Psoas muscle (tissue), 8 donors: Measurements from ENCODE around the gene STT3A. TPM values are rescaled to one million over a fixed set of nuclear protein-coding genes. Genes with fewer than 3 reads are reported as not detected.

Experiments used
- ATAC-seq, 4 donors: fragments of 200-7000 bp; cut with Tn5 transposase; one replicate each; pipeline ENCODE4 v1.9.1; 2020; ENCODE audit warnings: moderate library complexity in 3 of 4, mild to moderate bottlenecking in 2 of 4
- DNase-seq, 2 donors: peaks; one replicate each; pipeline ENCODE4 v3.0.0-alpha.2; 2020
- H3K27ac ChIP-seq: fragments of 200-600 bp; one replicate; pipeline ENCODE4 v1.8.0; 2022
- H3K27me3 ChIP-seq, 3 donors: fragments of 200-600 bp in 1 of 3; one replicate each; pipeline versions ENCODE4 v1.6.1 to v1.8.0; 2013 to 2022; ENCODE audit warnings: low read length in 2 of 3, mild to moderate bottlenecking in 2 of 3, moderate library complexity in 1 of 3; ENCODE audit not compliant: insufficient read depth in 3 of 3
- H3K36me3 ChIP-seq, 2 donors: fragments of 200-600 bp in 1 of 2; one replicate each; pipeline versions ENCODE4 v1.6.1 to v1.8.0; 2013 to 2022; ENCODE audit warnings: low read depth in 1 of 2, mild to moderate bottlenecking in 1 of 2, moderate library complexity in 1 of 2; ENCODE audit not compliant: insufficient read depth in 1 of 2
- H3K4me1 ChIP-seq: fragments of 200-600 bp; one replicate; pipeline ENCODE4 v1.8.0; 2022
- H3K4me3 ChIP-seq: fragments of 200-600 bp; one replicate; pipeline ENCODE4 v1.8.0; 2022; ENCODE audit warnings: mild to moderate bottlenecking
- H3K9me3 ChIP-seq: fragments of 200-600 bp; one replicate; pipeline ENCODE4 v1.8.0; 2022
- CTCF ChIP-seq: fragments of 200-600 bp; IDR thresholded peaks from one replicate; pipeline ENCODE4 v1.8.0; 2022; ENCODE audit warnings: antibody characterized with exemption
- WGBS, 3 donors: extraction: QIAGEN DNeasy Blood & Tissue Kit; methylation state at CpG; one replicate each; pipeline versions ENCODE4 v1.1.6 to v1.1.7; 2013; 5-methylcytosine and 5-hydroxymethylcytosine counted together
- intact Hi-C, 2 donors: fragments of 100-400 bp; cut with DNase I; formaldehyde crosslinking; loops; one replicate each; pipeline versions ENCODE4 v1.11.0 to v1.14.2; 2022
- polyA plus RNA-seq, 3 donors: library from polyadenylated mRNA; stranded (reverse); fragments of 200-250 nt; gene quantifications; one replicate each; pipeline ENCODE4 v1.2.3, GENCODE V29; 2013
- total RNA-seq, 4 donors: library from RNA; stranded (reverse); fragmentation: NEBNext Ultra II Directional in 2 of 4; extraction: Animal tissue kit (Norgen Biotek cat#: 25700) in 2 of 4; gene quantifications; one replicate each; pipeline versions ENCODE4 v1.2.1 to v1.2.4, GENCODE V29; 2021 to 2023
- donor health status: healthy with polysubstance abuse.
- donor health status: DM: no; HTN: no; CAD: no; lungs with moderate emphysema.
- donor health status: Bipolar disorder and iron deficiency.
- donor health status: healthy.
- donor health status: DM: yes; HTN: yes; CAD: no.
- donor health status: DM: no; HTN: no; CAD: no.
- donor health status: DM: no; HTN: no; CAD: no.
- donor health status: DM: yes; HTN: yes; CAD: no.

Gene STT3A
- total and polyA plus RNA-seq, 7 donors = 23.3 to 58.9 (median 31.4) TPM

- 85 to 93% (median 89%) methylated on average over 1 of the region's 1 CpG for WGBS, 3 donors
- Histone ChIP-seq H3K27me3 (no peaks in the 10 kb centered on the region), H3K27ac (no peak overlapping the region), H3K9me3 (no peaks in the 10 kb centered on the region), H3K4me3 (no peak overlapping the region), H3K4me1 (no peaks in the 10 kb centered on the region), H3K36me3 (peaks cover 0 to 4% of the 10 kb centered on the region in 2 donors)
- DNase-seq = no peak
- intact Hi-C loops = no loop called here
- no peak for TF ChIP-seq CTCF
- ATAC-seq = no peak
These were observed 45.7 kb downstream of the STT3A start for GRCh38 chr11:125638315-125638714.

- no peak for TF ChIP-seq CTCF
- Histone ChIP-seq H3K4me1 (no peaks in the 10 kb centered on the region), H3K4me3 (no peak overlapping the region), H3K27me3 (no peaks in the 10 kb centered on the region), H3K36me3 (no peaks in the 10 kb centered on the region), H3K27ac (no peak overlapping the region), H3K9me3 (no peaks in the 10 kb centered on the region)
- ATAC-seq (no peak), DNase-seq (no peak)
- WGBS, 3 donors = 93 to 96% (median 96%) methylated on average over 3 of the region's 3 CpGs
- intact Hi-C loops = no loop called here
These were observed 53.2 kb downstream of the STT3A start for GRCh38 chr11:125645871-125646270.

GRCh38 chr11:125649465-125650166, 57.0 kb downstream of the STT3A start:
- intact Hi-C loops = no loop called here
- WGBS, 3 donors = 90 to 94% (median 92%) methylated on average over 6 of the region's 6 CpGs
- no peaks in the 10 kb centered on the region for H3K4me1 ChIP-seq
- ATAC-seq (no peak), DNase-seq (no peak)
- no peaks in the 10 kb centered on the region for H3K27me3 ChIP-seq
- H3K4me3 ChIP-seq = no peak overlapping the region
- no peak for TF ChIP-seq CTCF
- H3K27ac ChIP-seq = no peak overlapping the region
- H3K9me3 ChIP-seq = no peaks in the 10 kb centered on the region
- H3K36me3 ChIP-seq = no peaks in the 10 kb centered on the region

GRCh38 chr11:125662689-125663088, 70.0 kb downstream of the STT3A start:
- Histone ChIP-seq H3K27ac (no peak overlapping the region), H3K4me1 (no peaks in the 10 kb centered on the region), H3K27me3 (no peaks in the 10 kb centered on the region), H3K9me3 (peaks cover 8% of the 10 kb centered on the region), H3K36me3 (no peaks in the 10 kb centered on the region), H3K4me3 (no peak overlapping the region)
- 96 to 99% (median 97%) methylated on average over 2 of the region's 2 CpGs for whole genome bisulfite sequencing, 3 donors
- ATAC-seq (no peak), DNase-seq (no peak)
- intact Hi-C loops = no loop called here
- no peak for TF ChIP-seq CTCF

GRCh38 chr11:125663910-125664309, 71.3 kb downstream of the STT3A start:
- no peak for ATAC-seq
- no peaks in the 10 kb centered on the region for H3K27me3 ChIP-seq

More at GRCh38 chr11:125663910-125664309, 71.3 kb downstream of the STT3A start:
- 92 to 100% (median 99%) methylated on average over 1 to 3 of the region's 3 CpGs for WGBS, 3 donors
- peaks cover 8% of the 10 kb centered on the region for H3K9me3 ChIP-seq
- no peaks in the 10 kb centered on the region for H3K36me3 ChIP-seq
- no peak for DNase-seq
- intact Hi-C loops = no loop called here
- no peak for TF ChIP-seq CTCF
- H3K4me1 ChIP-seq = no peaks in the 10 kb centered on the region
- no peak overlapping the region for H3K4me3 ChIP-seq
- H3K27ac ChIP-seq = no peak overlapping the region
